MV-4-11 (cell line): ENCODE data around the gene CEP350.

Experiments used
- DNase-seq: peaks from one replicate; lab custom pipeline; 2025; lab: John Stamatoyannopoulos, UW

The CEP350 gene

GRCh38 chr1:179954493-179955286 lies at the start of gene CEP350:
CEP350 (plus strand) TSS chr1:179954810; CDS start chr1:179986182, 31,372 bp downstream.
- DNase-seq = peak; percentile 99

GRCh38 chr1:179910934-179911333 lies 43.7 kb upstream of the CEP350 start:
- peak; percentile 89 for DNase-seq

GRCh38 chr1:179911812-179912211 lies 42.8 kb upstream of the CEP350 start:
- no peak for DNase-seq

- no peak for DNase-seq
Measured at GRCh38 chr1:179917601-179918429, 36.8 kb upstream of the CEP350 start.

GRCh38 chr1:179921472-179921871 lies 33.1 kb upstream of the CEP350 start:
- DNase-seq = no peak

GRCh38 chr1:179921981-179922872 lies 32.4 kb upstream of the CEP350 start:
- DNase-seq = no peak

GRCh38 chr1:179923029-179923428 lies 31.6 kb upstream of the CEP350 start:
- DNase-seq = peak; percentile 60

GRCh38 chr1:179924268-179924667 lies 30.3 kb upstream of the CEP350 start:
- no peak for DNase-seq

- DNase-seq = no peak
Measured at GRCh38 chr1:179925302-179925701, 29.3 kb upstream of the CEP350 start.

GRCh38 chr1:179925922-179926849 lies 28.4 kb upstream of the CEP350 start:
- DNase-seq = peak; percentile 62

- DNase-seq = no peak
Measured at GRCh38 chr1:179926850-179927205, 27.8 kb upstream of the CEP350 start.

- peak; percentile 49 for DNase-seq
Measured at GRCh38 chr1:179929955-179930798, 24.4 kb upstream of the CEP350 start.

- DNase-seq = no peak
Measured at GRCh38 chr1:179930867-179931266, 23.7 kb upstream of the CEP350 start.

- DNase-seq = no peak
Measured at GRCh38 chr1:179933219-179933618, 21.4 kb upstream of the CEP350 start.

GRCh38 chr1:179935909-179936496 lies 18.6 kb upstream of the CEP350 start:
- peak; percentile 22 for DNase-seq

GRCh38 chr1:179937668-179938254 lies 16.8 kb upstream of the CEP350 start:
- no peak for DNase-seq

- DNase-seq = peak; percentile 36
Measured at GRCh38 chr1:179938752-179939151, 15.9 kb upstream of the CEP350 start.

- no peak for DNase-seq
Measured at GRCh38 chr1:179939941-179940340, 14.7 kb upstream of the CEP350 start.

GRCh38 chr1:179941454-179941853 lies 13.2 kb upstream of the CEP350 start:
- DNase-seq = no peak
